Measurements from ENCODE around the gene PECR.
A peak's percentile ranks its signal among the peaks of the same experiment; 100 is the strongest.

PECR gene

GRCh38 chr2:216114382-216114713 is 32.7 kb upstream of the PECR start:
- H3K27me3 Mint-ChIP-seq (ENCODE audit: low read depth) = no peaks in the 10 kb centered on the region
- peak overlapping the region; percentile 80 to 92 (median 88) for H3K4me3 Mint-ChIP-seq
- no peaks in the 10 kb centered on the region for H3K9me3 Mint-ChIP-seq
- peaks cover 72% of the 10 kb centered on the region for H3K4me1 Mint-ChIP-seq
- H3K36me3 Mint-ChIP-seq (ENCODE audit: low read depth) = peaks cover 78% of the 10 kb centered on the region
- no peak for TF ChIP-seq CTCF (IDR thresholded peaks at IDR 0.05; ENCODE audit: unreplicated experiment in 3 of 3)
- peak overlapping the region; percentile 100 for H3K27ac Mint-ChIP-seq

- TF ChIP-seq CTCF (IDR thresholded peaks at IDR 0.05; ENCODE audit: unreplicated experiment in 3 of 3) = no peak
- no peaks in the 10 kb centered on the region for H3K27me3 Mint-ChIP-seq (ENCODE audit: low read depth)
- peaks cover 71% of the 10 kb centered on the region for H3K36me3 Mint-ChIP-seq (ENCODE audit: low read depth)
- H3K27ac Mint-ChIP-seq = peak overlapping the region; percentile 100
- no peaks in the 10 kb centered on the region for H3K9me3 Mint-ChIP-seq
- H3K4me3 Mint-ChIP-seq = peak overlapping the region; percentile 16 to 77 (median 39)
- peaks cover 80% of the 10 kb centered on the region for H3K4me1 Mint-ChIP-seq
Observed at GRCh38 chr2:216113572-216113971, 32.0 kb upstream of the PECR start.

GRCh38 chr2:216112926-216113325 is 31.3 kb upstream of the PECR start:
- TF ChIP-seq CTCF (IDR thresholded peaks at IDR 0.05; ENCODE audit: unreplicated experiment in 3 of 3) = no peak
- peak overlapping the region; percentile 100 for H3K27ac Mint-ChIP-seq
- H3K27me3 Mint-ChIP-seq (ENCODE audit: low read depth) = no peaks in the 10 kb centered on the region
- H3K4me3 Mint-ChIP-seq = peak overlapping the region in 2 of 3 experiments; percentile 39 to 77
- H3K36me3 Mint-ChIP-seq (ENCODE audit: low read depth) = peaks cover 64% of the 10 kb centered on the region
- peaks cover 86% of the 10 kb centered on the region for H3K4me1 Mint-ChIP-seq
- H3K9me3 Mint-ChIP-seq = no peaks in the 10 kb centered on the region

- TF ChIP-seq CTCF (IDR thresholded peaks at IDR 0.05; ENCODE audit: unreplicated experiment in 3 of 3) = no peak
- peak overlapping the region; percentile 74 to 100 (median 99) for H3K4me3 Mint-ChIP-seq
- H3K36me3 Mint-ChIP-seq (ENCODE audit: low read depth) = peaks cover 48% of the 10 kb centered on the region
- peaks cover 76% of the 10 kb centered on the region for H3K4me1 Mint-ChIP-seq
- peak overlapping the region in 2 of 3 experiments; percentile 67 to 96 for H3K27ac Mint-ChIP-seq
- no peaks in the 10 kb centered on the region for H3K9me3 Mint-ChIP-seq
- H3K27me3 Mint-ChIP-seq (ENCODE audit: low read depth) = no peaks in the 10 kb centered on the region
Observed at GRCh38 chr2:216111122-216111521, 29.5 kb upstream of the PECR start.

- H3K27ac Mint-ChIP-seq = peak overlapping the region; percentile 96 to 99 (median 98)
- TF ChIP-seq CTCF (IDR thresholded peaks at IDR 0.05; ENCODE audit: unreplicated experiment in 3 of 3) = no peak
- peaks cover 45% of the 10 kb centered on the region for H3K36me3 Mint-ChIP-seq (ENCODE audit: low read depth)
- peak overlapping the region; percentile 99 to 100 (median 100) for H3K4me3 Mint-ChIP-seq
- peaks cover 72% of the 10 kb centered on the region for H3K4me1 Mint-ChIP-seq
- H3K27me3 Mint-ChIP-seq (ENCODE audit: low read depth) = no peaks in the 10 kb centered on the region
- H3K9me3 Mint-ChIP-seq = no peaks in the 10 kb centered on the region
Observed at GRCh38 chr2:216110620-216111019, 29.0 kb upstream of the PECR start.

GRCh38 chr2:216109962-216110614 is 28.5 kb upstream of the PECR start:
- no peaks in the 10 kb centered on the region for H3K9me3 Mint-ChIP-seq
- H3K27ac Mint-ChIP-seq = peak overlapping the region; percentile 96 to 99 (median 98)
- no peaks in the 10 kb centered on the region for H3K27me3 Mint-ChIP-seq (ENCODE audit: low read depth)
- peaks cover 69% of the 10 kb centered on the region for H3K4me1 Mint-ChIP-seq
- H3K36me3 Mint-ChIP-seq (ENCODE audit: low read depth) = peaks cover 43% of the 10 kb centered on the region
- peak; percentile 56 to 71 (median 58) for TF ChIP-seq CTCF (IDR thresholded peaks at IDR 0.05; ENCODE audit: unreplicated experiment in 3 of 3)
- peak overlapping the region; percentile 99 to 100 (median 100) for H3K4me3 Mint-ChIP-seq
